HL-60/S4 treated with retinoic acid at 250 ng/mL for 4 days and 3 days (cell line): ENCODE results near the gene ELMO3.

Source experiments
- in situ Hi-C: fragments of 300-500 bp; cut with MboI; formaldehyde crosslinking; loops from 2 replicates; pipeline ENCODE4 v1.7.0; 2022; ENCODE audit warnings: low sequenced_read_pairs

ELMO3 gene

DNA sequence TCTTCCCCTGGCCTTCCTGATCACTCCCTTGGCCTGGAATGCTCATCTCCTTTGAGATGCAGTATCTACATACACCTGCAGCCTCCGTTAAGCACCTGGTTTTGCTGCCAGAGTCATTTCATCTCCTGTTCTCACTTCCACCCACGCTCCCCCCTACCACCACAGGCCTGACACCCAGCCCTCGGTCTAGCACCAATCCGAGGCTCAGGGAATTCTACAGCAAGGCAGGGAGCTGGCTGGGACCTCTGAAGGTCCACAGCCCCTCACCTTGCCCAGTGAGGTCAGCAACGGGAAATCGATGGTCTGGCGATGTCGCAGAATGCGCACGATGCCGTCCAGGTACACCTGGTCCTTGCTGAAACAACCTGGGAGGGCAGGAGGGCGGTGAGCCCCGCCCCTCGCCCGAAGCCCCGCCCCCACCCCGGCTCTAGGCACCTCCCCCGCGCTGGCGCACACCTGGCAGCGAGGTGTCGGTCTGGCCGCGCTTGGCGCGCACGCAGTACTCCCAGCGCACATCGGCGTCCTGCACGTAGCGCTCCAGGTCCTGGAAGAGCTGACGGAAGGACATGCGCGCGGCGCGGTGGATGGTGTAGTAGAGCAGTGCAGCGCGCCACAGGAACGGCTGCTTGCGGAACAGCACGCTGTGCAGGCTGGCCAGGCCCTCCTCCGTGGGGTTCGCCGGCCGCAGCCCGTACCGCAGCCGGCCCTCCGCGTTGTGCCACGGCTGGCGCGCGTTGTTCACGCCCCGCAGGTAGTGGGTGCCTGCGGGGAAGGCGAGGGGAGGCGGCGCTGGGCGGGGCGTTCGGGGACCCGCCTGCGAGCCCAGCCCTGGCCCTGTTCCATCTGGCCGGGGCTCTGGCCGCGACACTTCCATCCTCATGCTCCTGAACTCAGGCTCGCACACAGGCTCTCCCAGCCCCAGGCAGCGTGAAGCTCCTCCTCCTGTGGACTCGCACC lies 20.9 kb upstream of the ELMO3 start:
- in situ Hi-C loops: no loop called here

DNA sequence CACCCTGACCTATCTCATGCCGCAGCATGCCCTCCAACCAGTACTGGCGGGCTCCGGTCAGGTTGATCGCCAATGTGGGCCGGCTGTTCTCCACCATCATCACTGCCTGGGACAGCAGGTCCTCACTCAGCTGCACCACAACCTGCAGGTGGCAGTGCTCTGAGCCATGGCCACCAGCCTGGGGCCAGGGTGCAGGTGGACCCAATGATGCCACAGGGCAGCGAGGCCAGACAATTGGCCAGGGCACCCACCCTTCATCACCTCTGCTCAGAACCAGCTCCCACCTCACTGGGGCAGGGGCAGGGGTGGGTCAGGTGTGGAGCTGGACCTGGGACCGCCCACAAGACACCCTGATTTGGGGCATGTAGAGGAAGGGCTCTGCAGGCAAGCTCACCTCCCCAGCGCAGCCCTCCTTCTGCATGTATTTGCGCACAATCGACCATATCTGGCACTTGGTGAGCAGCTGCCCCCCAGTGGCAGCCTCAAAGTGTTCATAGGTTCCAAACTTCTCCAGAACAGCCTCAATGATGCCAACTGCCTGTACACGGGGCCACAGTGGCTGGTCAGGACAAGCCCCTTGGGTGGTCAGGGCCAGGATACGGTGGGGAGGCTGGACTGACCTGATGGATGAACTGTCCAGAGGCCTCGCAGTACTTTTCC lies 19.4 kb upstream of the ELMO3 start:
- in situ Hi-C loops: no loop called here

DNA sequence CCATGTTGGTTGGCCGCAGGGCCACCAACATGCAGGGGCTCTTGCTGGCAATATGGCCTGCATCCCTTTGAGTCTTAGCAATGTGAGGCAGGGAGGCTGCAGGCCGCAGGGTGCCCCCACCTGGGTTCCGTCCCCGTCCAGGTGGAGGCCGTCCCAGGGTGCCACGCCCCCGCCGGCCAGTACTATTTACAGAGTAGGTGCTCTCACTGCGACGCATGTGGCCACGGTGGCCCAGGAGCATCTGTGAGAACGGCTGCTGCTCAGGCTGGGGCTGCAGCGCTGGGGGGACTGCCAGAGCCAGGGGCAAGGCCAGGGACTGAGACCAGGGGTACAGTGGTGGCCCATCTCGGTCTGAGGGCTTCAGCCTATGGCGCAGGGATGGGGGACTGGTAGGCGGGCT lies 18.8 kb upstream of the ELMO3 start:
- in situ Hi-C loops: no loop called here

DNA sequence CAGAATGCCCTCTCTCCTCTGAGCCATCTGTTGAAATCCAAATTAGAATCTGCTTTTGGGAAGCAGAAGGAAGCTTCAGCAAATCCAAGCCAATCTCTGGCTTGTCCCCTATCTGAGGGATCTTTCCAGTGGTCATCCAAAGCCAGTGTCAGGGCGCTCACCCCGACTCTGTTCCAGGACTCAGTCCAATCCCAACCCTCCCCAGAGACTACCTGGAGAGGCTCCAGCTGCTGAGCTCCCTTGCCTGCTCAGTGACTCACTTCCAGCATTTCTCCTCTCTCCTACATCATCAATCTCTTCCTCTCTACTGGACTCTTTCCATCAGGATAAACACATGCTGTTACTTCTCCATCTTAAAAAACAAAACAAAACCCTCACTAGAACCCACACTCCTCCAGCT lies 17.6 kb upstream of the ELMO3 start:
- in situ Hi-C loops: no loop called here

DNA sequence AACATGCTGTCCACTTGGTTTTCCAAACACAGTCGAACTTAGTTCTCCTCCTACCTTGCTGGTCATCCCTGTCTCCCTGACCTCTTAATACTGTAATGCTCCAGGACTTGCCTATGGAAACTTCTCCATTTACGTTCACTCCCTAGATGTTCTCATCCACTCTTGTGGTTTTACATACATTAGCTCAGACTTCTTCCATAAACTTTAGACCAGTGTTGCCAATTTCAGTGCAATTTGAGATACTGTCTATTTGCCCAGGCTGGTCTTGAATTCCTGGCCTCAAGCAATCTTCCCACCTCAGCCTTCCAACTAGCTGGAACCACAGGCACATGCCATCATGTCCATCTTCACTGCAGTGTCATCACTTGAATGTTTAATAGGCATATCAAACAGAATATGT lies 16.6 kb upstream of the ELMO3 start:
- in situ Hi-C loops: no loop called here

DNA sequence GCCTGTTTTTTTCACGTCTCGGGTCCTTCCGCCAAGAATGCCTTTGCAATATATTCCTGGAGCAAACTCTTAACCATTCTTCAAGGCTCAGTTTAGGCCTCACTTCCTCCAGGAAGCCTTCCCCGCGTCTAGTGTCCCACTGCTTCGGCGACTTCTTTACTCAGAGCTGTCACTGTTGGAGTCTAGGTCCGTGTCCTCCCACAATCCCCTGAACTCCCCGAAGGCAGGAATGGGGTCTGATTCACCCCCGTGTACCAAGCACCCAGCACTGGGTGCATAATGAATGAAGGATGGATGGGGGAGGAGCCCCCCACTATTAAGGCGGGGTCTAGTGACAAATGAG lies 15.7 kb upstream of the ELMO3 start:
- in situ Hi-C loops: no loop called here

DNA sequence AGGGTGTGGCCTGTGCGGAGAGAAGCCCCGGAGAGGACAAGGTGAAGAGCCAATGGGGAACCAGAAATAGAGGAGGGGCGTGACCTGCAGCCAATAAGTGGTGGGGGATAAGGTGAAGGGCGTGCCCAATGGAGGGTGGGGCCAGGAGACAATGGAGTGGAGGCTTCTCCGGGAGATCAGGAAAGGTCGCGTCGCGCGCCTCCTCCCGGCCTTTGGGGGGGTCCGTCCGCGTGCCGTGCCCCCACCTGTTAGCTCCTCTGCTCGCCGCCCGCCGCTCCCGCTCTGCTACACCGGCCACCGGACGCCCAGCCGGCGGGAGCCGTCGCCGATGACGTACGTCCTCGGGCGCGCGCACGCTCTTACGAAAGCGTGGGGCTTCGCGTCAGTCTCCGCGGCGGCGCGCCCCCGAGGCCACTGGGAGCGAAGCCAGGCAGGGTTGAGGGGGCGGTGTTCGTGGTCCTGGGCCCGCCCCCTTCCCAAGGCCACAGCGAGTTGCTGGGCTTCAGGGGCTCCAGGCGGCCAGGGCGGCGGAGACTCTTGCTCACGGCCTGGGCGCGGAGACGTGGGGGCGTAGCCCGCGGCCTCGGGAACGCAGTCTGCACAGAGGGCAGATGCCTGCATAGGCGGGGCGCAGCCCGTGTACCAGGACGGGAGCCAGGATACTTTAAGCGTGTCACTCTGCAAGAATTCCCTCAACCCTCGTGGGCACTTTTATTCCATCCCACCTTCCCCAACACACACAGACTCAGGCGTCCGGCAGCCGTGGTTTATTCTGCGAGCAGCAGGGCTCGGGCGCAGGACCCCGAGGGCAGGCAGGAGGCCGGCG lies 15.1 kb upstream of the ELMO3 start, which contains the start of gene MATCAP1:
Gene MATCAP1, minus strand, starts transcription at position 337 of the 826 bp plus-strand sequence. CDS start 3,353 bp downstream, outside the sequence.
- in situ Hi-C loops: no loop called here

DNA sequence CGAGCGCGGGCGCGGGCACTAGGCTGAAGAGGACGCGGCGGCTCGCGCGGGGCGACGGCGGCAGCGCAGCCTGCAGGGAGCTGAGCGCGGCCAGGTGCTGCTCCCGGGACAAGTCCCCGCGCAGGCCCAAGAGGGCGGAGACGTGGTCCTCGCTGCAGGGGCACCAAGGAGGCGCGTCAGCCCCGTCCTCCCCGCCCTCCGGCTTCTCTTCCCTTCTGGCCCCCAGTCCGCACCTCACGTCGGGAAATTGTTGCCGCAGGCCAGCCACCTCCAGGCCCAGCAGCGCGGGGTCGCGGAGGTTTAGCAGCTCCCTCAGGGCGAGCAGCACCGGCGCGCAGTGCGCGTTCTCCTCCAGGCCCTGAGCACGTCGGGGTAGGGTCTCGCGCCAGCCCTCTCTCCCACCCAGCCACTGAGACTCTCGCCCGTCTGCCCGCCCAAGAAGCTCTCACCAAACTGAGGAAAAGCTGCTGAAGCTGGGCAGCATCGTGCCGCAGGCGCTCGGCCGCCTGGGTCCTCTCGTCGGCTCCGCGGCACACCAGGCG lies 14.4 kb upstream of the ELMO3 start:
- in situ Hi-C loops: no loop called here

DNA sequence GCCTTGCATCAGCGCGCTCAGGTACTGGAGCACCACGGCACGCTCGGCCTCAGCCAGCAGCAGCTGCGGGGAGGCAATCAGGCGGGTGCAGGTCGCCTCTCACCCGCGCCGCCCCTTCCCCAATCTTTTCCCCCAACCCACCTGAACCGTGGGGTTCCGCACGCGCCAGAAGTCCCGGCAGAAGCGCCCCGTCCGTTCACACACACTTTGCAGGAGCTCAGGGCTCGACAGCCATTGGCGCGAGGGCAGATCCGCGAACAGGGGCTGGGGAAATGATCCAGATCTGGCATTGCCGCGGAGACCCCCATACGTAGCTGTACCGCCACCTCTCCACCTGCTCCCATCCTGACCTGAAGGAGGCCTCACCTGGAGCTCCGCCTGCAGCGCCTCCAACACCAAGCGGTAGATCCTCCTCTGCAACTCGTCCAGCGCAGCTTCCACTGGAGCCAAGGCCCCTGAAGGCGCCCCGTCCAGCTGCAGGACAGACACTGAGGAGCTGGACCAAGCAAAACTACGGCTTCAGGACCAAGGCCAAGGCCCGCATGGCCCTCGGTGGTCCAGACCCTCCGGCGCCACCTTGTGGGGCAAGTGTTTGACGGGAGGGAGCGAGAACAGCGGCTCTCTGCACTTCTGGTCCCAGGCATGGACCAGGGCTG lies 13.8 kb upstream of the ELMO3 start:
- in situ Hi-C loops: no loop called here

DNA sequence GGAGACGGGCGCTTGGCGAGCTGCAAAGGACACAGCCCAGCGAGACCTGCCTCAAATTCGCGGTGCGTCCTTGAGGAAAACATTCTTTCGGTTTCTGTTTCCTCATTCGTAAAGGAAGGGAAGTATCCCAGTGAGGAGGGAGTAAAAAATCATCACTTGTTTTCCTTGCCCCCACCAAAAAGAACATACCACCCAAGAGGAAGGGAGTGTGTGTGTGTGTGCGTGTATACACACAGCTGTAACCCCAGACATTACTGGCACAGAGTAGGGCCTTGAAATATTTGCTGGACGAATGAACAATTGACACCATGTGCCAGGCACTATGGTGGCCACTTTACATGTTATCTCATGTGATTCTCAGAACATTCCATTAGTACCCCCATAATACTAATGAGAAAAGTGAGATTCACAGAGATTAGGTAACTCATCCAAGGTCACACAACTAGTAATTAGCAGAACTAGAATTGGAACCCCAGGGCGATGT lies 13.2 kb upstream of the ELMO3 start:
- in situ Hi-C loops: no loop called here

DNA sequence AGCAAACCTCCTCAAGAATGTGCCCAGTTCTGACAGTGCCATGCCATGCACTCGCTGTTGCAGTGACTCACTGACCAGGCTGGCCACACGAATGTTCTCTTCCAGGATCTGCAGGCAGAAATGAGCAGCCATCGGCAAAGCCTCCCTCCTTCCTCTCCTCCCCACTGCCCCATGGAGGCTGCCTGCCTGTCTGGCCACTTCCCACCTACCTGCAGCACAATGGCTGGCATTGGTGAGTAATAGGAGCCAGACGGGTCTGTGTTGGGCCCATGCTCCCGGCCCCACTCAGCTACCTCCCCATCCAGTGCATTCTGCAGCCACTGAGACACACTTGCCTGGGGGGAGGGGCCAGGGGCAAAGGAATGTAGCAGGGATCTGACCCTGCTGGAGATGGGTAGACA lies 12.4 kb upstream of the ELMO3 start:
- in situ Hi-C loops: no loop called here

DNA sequence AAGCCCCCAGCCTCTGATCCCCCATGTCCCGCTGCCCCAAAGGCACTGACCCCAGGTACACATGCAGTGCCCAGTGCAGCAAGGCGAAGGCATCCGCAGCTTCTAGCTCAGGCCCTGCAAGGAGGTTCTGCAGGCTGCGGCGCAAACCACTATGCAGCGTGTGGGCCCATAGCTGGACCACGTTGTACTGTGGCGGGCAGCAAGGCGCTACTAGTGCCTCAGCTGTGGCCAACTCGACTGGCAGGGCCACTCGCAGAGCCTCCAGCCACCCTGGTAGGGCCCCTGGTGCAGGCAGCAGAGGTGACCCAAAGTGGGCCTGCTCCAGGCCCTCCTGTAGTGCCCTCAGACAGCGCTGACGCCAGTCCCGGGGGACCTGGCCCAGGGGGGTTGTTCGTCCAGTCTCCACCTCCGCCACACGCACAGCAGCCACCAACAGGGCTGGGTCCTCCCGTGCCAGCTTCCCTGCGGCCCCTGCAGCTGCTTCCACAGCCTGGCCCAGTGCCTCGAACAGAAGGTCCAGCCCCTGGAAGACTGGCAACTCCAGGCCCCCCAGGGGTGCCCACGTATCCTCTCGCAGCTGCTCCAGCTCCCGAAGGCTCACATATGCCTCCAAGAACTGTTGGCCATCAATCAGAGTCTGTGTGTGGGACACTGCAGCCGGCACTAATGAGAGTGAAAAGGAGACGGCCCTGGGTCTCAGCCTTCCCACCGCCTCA lies 11.6 kb upstream of the ELMO3 start:
- in situ Hi-C loops: no loop called here

DNA sequence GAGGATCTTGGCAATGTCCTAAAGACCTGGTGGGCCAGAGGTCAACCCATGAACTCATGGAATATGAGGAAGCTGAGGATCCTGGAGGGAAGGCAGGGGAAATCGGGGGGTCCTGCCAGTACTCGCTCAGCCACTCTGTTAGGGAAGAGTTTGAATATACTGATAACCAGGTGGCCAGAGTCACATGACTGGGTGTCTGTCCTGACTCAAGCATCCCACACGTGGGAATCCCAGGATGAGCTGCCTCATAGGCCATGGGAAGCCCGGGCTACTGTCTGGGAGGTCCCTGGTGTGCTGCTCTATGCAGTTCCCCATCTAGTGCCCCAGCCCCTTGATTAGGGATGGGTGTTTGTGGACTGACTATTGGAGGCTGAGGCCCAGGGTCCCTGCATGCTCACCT lies 10.6 kb upstream of the ELMO3 start:
- in situ Hi-C loops: no loop called here

DNA sequence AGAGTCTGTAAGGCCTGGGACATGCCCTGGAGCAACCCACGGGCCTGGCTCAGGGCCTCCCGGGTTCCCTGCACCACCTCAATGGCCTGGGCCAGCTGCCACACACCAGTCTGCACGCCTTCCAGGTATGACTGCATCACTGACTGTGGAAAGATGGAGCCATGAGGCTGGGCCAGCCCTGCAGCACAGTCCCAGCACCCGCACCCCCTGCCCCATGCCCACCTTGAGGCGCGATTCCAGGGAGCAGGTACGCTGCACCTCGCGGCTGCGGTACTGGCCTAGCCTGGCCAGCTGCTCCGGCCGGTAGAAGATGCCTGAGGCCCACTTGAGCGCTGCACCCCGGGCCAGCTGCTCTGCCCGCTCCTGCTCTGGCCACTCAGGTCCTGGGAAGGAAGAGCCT lies 10.1 kb upstream of the ELMO3 start:
- in situ Hi-C loops: no loop called here

DNA sequence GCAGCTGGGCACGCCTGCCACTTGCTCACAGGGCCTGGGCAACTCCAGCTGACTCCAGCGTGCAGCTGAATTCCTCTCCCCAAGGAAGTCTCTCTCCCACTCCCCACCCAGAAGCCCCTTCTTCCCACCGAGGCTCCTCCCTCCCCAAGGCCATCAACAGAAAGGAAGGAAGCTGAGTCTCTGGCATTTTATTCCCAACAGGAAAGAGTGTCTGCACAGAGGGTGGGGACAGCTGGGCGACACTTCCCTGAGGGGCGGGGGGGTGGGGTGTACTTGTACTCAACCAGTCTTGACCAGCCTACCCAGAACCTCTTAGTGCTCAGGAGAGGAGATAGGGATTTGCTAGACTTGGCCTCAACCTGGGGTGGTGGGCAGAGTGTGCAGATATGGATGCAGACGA lies 8.9 kb upstream of the ELMO3 start, which contains the start of gene EXOC3L1:
Gene EXOC3L1, minus strand, starts transcription at position 96 of the 400 bp plus-strand sequence. CDS start 460 bp downstream, outside the sequence.
- in situ Hi-C loops: no loop called here

DNA sequence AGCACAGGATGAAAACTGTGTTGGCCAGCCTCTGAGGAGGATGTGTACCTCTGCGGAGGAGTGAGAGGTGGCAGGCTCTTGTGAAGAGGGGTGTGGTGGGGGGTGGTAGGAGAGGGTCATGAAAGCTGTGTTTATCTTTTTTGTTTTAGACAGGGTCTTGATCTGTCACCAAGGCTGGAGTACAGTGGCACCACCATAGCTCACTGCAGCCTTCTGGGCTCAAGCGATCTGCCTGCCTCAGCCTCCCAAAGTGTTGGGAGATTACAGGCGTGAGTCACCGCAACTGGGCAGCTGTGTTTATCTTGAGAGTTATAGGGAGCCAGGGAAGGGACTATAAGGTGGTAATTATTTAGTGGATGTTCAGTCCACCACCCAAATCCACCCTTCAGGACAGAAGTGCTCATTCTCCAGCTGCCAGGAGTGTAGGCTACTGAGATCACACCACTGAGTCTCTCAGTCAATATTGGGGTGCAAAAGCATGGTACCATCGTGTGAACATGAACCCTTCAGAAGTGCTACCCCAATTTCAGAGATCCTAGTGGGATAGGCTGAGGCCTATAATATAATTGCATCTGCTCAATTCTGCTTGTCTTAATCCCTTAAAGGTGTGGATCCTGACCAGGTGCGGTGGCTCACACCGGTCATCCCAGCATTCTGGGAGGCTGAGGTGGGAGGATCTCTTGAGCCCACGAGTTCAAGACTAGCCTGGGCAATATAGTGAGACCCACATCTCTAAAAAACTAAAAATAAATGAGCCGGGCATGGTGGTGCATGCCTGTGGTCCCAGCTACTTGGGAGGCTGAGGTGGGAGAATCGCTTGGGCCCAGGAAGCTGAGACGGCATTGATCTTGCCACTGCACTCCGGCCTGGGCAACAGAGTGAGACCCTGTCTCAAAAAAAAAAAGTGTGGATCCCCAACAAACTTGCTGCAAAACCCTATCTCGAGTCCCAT lies 8.2 kb upstream of the ELMO3 start:
- in situ Hi-C loops: no loop called here

DNA sequence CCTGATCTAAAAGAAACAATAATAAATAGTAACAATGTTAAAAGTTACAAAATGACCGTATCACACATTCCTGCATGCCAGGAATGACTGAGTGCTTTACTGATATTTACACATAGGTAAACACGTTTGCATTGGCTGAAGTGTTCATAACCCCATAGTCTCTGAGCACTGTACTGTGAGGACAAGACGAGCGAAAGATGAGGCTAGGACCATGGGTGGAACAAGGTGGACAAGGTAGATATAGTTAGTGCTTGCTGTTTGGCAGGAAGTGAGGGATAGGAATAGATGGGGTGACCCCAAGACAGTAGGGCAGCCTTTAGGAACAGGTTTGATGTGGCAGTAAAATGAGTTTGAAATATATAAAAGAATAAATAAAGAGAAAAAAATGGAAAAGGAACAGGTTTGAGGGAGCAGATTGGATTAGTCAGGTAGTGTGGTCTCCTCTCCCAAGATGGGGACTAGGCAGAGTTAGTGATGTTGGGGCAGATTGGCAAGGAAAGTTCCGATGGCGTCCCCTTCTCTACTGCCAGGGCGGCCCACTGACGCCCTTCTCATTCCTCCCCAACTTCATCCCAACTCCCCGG lies 7.4 kb upstream of the ELMO3 start:
- in situ Hi-C loops: no loop called here

DNA sequence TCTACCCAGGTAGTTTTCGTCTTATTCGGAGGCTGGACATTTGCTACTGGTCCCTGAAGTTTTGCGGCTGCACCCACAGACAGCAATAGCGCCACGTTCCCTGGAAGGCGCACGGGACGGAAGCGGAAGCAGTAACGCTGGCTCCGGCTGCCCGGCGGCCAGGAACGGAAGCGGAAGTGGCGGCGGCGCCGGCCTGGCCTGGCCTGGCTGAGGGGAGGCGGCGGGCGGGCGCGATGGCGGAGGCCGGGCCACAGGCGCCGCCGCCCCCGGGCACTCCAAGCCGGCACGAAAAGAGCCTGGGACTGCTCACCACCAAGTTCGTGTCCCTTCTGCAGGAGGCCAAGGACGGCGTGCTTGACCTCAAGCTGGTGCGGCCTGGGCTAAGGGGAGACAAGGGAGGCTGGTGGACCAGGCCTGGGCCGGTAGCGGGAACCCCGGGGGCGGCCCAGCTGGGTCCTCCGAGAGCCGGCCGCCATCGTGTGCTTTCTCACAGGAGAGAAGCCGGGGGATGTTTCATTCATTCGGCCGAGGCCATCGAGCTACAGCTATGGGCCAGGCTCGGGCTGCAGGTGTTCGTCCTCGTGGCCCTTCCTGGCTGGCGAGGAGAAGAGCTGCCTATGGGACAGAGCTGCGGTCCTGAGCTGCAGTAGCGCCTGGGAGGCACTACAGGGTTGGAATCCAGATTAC lies 6.8 kb upstream of the ELMO3 start, which contains the start of gene E2F4:
Gene E2F4, plus strand, starts transcription at position 161 of the 687 bp plus-strand sequence. Its CDS starts 73 bp downstream, at position 234.
- in situ Hi-C loops: no loop called here
